ENCODE data around the gene USHBP1. TPM values are rescaled to one million over a fixed set of nuclear protein-coding genes. Genes with fewer than 3 reads are reported as not detected.

Gene USHBP1
- total and polyA plus RNA-seq, 2 donors from 2014 or later, result 7.2 to 8.9 TPM

- Histone ChIP-seq H3K9me3 (ENCODE audit: control insufficient read depth in 2 of 3, insufficient read depth in 1 of 3, low read length in 3 of 3) (no peaks in the 10 kb centered on the region), H3K9ac (ENCODE audit: low read length in 3 of 3) (no peak overlapping the region), H3K36me3 (ENCODE audit: control insufficient read depth in 2 of 3, insufficient read depth in 3 of 3, low read length in 3 of 3) (no peaks in the 10 kb centered on the region), H3K27me3 (ENCODE audit: control insufficient read depth, insufficient read depth, low read length) (no peaks in the 10 kb centered on the region), H3K4me1 (ENCODE audit: control insufficient read depth in 2 of 3, insufficient read depth in 2 of 3, low read depth in 1 of 3, low read length in 3 of 3) (no peaks in the 10 kb centered on the region), H3K4me3 (ENCODE audit: low read length in 3 of 3) (no peak overlapping the region), H3K27ac (ENCODE audit: low read depth in 2 of 2, low read length in 2 of 2) (no peak overlapping the region)
- no peak for DNase-seq
- TF ChIP-seq CTCF (IDR thresholded peaks at IDR 0.05; ENCODE audit: borderline replicate concordance, extremely low read depth, insufficient read depth), result no peak
- FAIRE-seq, result no peak
- intact Hi-C loops (cut with DNase I), result no loop called here
Measured at GRCh38 chr19:17293605-17294004, 29.1 kb upstream of the USHBP1 start.

- no peaks in the 10 kb centered on the region for H3K27me3 ChIP-seq (ENCODE audit: control insufficient read depth, insufficient read depth, low read length)
- FAIRE-seq (no peak), DNase-seq (peak; percentile 85 to 92 (median 90))
- H3K9ac ChIP-seq (ENCODE audit: low read length in 3 of 3), result peak overlapping the region in 1 of 3 donors; percentile 49
- TF ChIP-seq CTCF (IDR thresholded peaks at IDR 0.05; ENCODE audit: borderline replicate concordance, extremely low read depth, insufficient read depth), result peak; percentile 66
- peak overlapping the region; percentile 58 to 75 (median 64) for H3K4me3 ChIP-seq (ENCODE audit: low read length in 3 of 3)
- intact Hi-C loops (cut with DNase I), result no loop called here
- no peaks in the 10 kb centered on the region for H3K4me1 ChIP-seq (ENCODE audit: control insufficient read depth in 2 of 3, insufficient read depth in 2 of 3, low read depth in 1 of 3, low read length in 3 of 3)
- no peaks in the 10 kb centered on the region for H3K36me3 ChIP-seq (ENCODE audit: control insufficient read depth in 2 of 3, insufficient read depth in 3 of 3, low read length in 3 of 3)
- no peaks in the 10 kb centered on the region for H3K9me3 ChIP-seq (ENCODE audit: control insufficient read depth in 2 of 3, insufficient read depth in 1 of 3, low read length in 3 of 3)
- H3K27ac ChIP-seq (ENCODE audit: low read depth in 2 of 2, low read length in 2 of 2), result no peak overlapping the region
Measured at GRCh38 chr19:17292301-17293074, 27.9 kb upstream of the USHBP1 start.

- Histone ChIP-seq H3K9ac (ENCODE audit: low read length in 3 of 3) (no peak overlapping the region), H3K4me3 (ENCODE audit: low read length in 3 of 3) (no peak overlapping the region), H3K9me3 (ENCODE audit: control insufficient read depth in 2 of 3, insufficient read depth in 1 of 3, low read length in 3 of 3) (no peaks in the 10 kb centered on the region), H3K4me1 (ENCODE audit: control insufficient read depth in 2 of 3, insufficient read depth in 2 of 3, low read depth in 1 of 3, low read length in 3 of 3) (no peaks in the 10 kb centered on the region), H3K36me3 (ENCODE audit: control insufficient read depth in 2 of 3, insufficient read depth in 3 of 3, low read length in 3 of 3) (no peaks in the 10 kb centered on the region), H3K27me3 (ENCODE audit: control insufficient read depth, insufficient read depth, low read length) (no peaks in the 10 kb centered on the region), H3K27ac (ENCODE audit: low read depth in 2 of 2, low read length in 2 of 2) (no peak overlapping the region)
- intact Hi-C loops (cut with DNase I), result loop anchor here (10.0 kb wide), 1 partner anchor 225 kb away; no protein-coding TSS in a partner anchor
- FAIRE-seq (no peak), DNase-seq (peak; percentile 80 to 90 (median 86))
- no peak for TF ChIP-seq CTCF (IDR thresholded peaks at IDR 0.05; ENCODE audit: borderline replicate concordance, extremely low read depth, insufficient read depth)
Measured at GRCh38 chr19:17289489-17289888, 24.9 kb upstream of the USHBP1 start.
